Stimulated activated CD8-positive, alpha-beta memory T cell treated with anti-CD3 and anti-CD28 coated beads, Interleukin-7, amount 100 ng/mL, for 48 hours (primary cell): ENCODE measurements around the gene NAT8L.

Source experiments
- DNase-seq, 2 donors: peaks; one replicate each; pipeline ENCODE4 v3.0.0-alpha.2; 2020; ENCODE audit warnings: low read depth in 1 of 2; ENCODE audit errors: extremely low read depth in 1 of 2

The NAT8L gene

GRCh38 chr4:2045518-2045951, 13.6 kb upstream of the NAT8L start:
- DNase-seq = no peak

- no peak for DNase-seq
Observed at GRCh38 chr4:2046031-2046961, 12.8 kb upstream of the NAT8L start.

DNA sequence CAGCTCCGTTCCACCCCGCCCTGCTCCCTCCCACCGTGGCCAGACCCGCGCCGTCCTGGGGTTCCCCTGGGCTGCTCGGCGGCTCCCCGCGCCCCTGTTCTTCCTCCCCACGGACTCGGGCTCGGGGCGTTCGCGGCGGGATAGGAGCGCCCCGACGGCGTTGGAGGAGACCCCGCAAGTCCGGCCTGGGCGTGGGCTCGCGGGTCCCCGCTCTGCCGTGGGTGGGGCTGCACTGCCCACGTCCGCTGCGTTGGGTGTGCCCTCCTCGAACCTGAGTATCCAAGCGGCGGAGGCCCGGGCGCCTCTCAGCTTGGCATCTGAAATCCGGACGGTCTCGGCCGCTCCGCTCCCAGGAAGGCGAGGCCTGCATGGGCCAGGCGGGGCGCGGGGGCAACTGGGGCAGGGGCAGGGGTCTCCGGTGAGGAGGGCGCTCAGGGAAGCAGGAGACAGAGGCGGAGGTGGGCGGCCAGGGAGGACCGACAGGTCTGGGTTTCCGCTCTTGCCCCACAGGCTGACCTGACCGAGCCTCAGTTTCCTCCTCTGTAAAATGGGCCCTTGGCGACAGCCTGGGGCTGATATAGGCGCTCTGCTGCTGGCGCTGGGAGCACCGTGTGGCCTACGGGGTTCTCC, 12.0 kb upstream of the NAT8L start:
- no peak for DNase-seq

DNA sequence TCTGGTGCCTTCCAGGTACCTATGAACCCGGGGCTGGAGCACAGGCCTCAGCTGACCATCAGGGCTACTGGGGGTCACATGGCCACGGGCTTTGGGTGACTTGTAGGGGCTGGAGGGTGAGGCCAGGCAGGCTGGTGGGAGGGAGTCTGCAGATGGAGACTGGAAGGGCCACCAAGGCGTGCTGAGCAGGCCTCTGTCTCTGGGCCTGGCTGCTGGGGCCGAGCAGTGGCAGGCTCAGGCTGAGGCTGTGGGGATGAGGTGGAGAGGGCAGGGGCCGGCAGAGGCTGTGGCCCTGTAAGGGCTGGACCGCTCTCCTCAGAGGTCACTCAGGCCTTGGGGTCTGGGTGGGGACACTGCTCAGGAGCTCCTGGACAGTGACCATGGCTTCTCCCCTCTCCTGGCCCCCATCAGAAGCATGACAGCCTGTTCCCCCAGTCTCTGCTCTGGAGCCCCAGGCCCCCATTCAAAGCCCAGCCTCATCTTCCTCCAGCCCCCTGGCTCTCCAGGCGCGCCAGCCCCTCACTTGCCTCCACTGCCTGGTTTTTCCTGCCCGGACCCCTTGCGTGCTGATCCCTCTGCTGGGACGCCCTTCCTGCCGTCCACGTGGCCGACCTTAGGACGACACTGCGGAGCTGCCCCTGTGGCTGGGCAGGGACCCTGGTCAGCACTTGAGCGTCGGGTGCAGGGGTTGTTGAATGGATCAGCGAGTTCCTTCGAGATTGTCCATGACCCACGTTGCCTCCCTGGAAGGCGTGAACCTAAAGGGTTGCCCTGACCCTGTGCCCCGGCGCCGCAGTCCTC, 11.1 kb upstream of the NAT8L start:
- no peak for DNase-seq

DNA sequence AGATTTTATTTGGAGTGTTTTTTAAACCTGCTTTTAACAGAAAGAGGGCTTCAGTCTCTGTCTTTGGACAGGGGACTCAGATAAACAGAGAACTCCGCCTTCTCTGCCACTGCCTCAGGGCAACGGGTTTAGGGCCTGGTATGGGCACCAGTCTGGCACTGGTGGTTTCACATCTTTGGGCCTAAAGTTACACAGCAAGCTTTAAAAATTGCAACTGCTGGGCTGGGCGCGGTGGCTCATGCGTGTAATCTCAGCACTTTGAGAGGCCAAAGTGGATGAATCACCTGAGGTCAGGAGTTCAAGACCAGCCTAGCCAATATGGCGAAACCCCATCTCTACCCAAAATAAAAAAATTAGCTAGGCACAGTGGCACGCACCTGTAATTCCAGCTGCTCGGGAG, 10.3 kb upstream of the NAT8L start:
- no peak for DNase-seq

- DNase-seq = no peak
Observed at GRCh38 chr4:2049381-2049780, 9.7 kb upstream of the NAT8L start.

DNA sequence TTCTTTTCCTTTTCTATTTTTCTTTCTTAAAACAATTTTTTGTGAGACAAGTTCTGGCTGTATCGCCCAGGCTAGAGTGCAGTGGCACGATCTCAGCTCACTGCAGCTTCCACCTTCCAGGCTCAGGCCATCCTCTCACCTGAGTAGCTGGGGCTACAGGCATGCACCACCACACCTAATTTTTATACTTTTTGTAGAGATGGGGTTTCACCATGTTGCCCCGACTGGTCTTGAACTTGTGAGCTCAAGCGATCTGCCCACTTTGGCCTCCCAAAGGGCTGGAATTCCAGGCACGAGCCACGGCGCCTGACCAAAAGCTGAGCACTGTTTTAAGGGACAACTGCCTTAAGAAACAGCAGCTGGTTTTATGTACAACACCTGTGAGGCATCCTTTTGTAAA, 9.3 kb upstream of the NAT8L start:
- DNase-seq = no peak

- no peak for DNase-seq
Observed at GRCh38 chr4:2051086-2051485, 8.0 kb upstream of the NAT8L start.

DNA sequence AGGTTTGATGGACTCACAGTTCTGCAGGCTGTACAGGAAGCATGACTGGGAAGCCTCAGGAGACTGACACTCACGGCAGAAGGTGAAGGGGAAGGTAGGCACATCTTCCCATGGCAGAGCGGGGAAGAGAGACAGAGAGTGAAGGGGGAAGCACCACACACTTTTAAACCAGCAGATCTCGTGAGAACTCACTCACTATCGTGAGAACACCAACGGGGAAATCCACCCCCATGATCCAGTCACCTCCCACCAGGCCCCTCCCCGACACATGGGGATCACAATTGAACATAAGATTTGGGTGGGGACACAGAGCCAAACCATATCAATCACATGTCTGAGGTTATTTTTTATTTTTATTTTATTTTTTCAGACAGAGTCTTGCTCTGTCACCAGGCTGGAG, 4.9 kb upstream of the NAT8L start:
- DNase-seq = no peak

DNA sequence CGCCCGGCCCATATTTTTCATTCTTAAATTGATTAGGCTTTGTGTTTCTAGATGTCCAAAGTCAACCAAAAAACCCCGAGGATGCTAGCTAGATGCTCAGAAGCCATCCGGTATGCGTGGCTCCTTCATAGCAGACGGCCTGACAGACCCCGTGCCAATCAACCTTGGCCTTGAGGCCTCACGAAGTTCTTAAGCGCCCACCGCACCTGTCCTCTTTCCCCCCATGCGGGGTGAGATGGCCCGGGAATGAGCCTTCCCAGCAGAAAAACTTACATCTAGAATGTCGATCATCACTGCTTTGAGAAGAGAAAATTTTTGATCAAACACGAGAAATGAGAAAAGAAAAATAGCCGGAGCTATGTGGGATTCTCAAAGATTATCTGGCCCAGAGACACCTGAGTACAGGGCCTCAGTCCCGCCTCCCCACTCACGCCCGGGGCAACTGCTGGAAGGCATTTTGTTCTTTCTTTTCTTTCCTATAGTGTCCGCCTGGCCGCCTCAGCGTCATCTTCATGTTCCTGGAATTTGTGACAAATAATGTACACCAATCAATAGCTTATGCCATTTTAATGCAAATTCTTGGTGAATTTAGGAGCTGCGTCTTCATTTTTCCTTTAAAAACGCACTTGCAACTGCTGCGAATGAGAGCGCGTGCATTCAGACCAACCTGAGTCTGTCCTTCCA, 1.6 kb upstream of the NAT8L start:
- DNase-seq = no peak

DNA sequence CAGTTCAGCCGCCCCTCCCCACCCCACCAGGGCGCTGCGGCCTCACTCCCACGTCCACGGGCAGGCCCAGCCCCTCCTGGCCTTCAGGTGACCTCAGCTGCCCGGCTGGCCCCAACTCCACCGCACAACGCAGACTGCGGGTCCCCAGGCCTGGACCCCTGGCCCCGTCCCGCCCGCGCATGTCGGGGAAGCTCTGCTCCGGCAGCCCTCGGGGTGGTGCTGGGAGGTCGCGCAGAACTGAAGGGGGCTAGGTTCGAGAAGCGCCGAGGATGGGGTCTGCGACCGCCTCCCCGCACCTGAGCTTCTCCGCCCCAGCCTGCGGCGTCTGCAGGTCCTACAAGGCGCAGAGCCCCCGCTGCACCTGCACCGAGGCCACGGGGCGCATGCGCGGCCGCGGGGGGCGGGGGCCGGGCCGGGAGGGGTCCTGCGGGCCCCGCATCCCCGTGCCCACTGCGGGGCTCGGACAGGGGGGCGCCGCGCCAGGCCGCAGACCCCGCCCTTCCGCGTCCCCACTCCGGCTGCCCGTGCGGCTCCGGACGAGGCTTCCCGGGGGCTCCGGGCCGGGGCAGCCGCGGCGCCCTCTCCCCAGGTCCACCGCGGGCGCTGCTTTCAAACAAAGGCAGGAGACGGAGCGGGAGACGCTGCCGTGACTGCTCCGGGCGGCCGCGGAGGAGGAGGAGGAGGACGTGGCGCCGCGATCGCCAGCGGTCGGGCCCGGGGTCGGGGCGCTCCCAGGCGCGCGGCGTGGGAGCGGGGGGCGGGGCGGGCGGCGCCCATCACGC, 672 bp upstream of the NAT8L start:
- DNase-seq = no peak

DNA sequence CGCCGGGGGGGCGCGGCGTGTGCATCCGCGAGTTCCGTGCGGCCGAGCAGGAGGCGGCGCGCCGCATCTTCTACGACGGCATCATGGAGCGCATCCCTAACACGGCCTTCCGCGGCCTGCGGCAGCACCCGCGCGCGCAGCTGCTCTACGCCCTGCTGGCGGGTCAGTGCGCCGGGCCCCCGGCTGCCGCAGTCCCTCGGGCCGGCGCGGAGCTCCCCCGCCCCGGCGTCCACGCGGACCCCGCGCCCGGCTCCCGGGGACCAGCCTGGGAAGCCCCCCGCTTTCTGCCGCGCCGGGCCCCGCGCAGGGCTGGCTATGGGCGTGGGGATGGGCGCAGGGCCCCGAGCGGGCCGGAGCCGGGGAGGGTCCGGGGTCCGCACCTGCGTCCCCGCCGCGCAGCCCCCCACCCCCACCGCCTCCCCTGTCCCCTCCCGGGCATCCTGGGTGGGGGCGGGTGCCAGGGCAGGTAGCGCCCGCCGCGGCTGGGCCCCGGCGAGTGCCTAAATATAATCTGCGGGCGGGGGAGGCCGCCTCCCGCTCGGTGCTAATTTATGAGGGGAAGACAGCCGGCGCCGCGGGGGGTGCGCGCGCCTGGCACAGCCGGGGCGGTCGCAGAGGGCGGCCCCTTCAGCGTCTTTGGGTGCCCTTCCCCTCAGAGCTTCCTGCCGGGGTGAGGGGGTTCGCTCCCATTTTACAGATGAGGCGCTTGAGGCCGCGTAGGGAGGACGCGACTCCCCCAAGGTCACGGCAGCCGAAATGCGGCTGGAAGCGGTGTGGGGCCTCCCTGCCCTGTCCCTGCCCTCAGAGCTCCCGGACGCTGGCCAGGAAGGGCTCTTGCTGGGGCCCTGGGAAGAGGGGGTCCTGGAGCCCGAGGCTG, 837 bp downstream of the NAT8L start:
- no peak for DNase-seq

- DNase-seq = no peak
Observed at GRCh38 chr4:2060611-2061185, 1.6 kb downstream of the NAT8L start.

- DNase-seq = no peak
Observed at GRCh38 chr4:2061186-2062131, 2.3 kb downstream of the NAT8L start.

- no peak for DNase-seq
Observed at GRCh38 chr4:2062168-2062807, 3.2 kb downstream of the NAT8L start.

GRCh38 chr4:2062808-2063524, 3.8 kb downstream of the NAT8L start:
- DNase-seq = no peak
